Measurements from ENCODE around the gene ADAMTS15.
A peak's percentile ranks its signal among the peaks of the same experiment; 100 is the strongest.

The ADAMTS15 gene

DNA sequence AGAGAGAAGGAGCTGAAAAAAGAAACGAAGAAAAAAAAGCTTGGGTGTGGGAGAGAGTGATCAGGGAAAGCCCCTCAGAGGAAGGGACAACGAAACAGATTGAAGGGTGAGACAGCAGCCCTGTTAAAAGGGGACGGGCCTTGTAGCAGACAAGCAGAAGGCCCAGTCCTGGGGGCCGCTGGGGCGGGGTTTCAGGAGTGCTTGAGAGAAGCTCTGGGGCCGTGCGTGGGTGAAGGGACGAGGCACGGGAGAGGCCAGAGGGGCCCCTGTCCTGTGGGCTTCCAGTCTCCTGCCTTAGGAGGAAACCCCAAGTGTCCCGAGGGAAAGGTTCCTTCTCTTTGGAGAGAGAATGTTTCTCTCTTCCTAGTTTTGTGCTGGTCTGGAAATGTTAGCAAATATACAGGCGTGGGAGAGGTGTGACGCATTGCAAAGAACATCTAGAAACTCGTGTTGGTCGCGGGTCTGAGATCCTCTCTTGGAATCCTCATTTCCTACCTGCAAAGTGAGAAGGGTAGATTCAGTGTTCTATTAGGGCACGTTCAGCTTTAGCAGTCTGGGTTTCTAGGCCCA, 28.6 kb downstream of the ADAMTS15 start:
- DNase-seq (ENCODE audit: low read depth, low spot score) = no peak

DNA sequence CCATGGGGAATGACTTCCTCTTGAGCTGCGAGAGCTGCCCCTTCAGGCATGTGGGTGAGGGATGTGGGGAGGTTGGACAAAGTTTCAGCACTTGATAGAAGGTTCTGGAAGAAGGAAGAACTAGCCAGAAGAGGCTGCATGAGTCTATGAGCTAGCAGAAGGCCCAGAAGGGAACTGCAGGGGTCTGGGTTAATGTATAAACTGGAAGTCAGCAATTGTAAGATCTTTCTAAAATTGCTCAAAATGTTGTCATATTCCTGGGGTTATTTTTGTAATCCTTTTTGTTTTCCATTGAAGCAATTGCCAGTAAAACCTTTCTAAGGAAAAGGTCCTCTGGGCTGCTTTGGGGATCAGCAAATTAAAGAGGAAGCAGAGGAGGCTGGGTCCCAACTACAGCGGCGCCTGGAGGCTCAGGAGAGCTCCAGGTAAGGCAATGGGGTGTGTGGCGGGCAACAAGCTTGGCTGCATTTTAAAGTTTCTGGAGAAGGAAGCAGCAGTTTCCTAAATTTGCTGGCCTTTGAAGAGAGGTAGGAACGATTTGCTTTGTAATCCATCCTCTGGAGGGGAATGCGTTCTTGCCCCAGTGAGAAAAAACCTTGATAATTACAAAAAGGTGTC, 29.2 kb downstream of the ADAMTS15 start:
- peak; percentile 64 for DNase-seq (ENCODE audit: low read depth, low spot score)

DNA sequence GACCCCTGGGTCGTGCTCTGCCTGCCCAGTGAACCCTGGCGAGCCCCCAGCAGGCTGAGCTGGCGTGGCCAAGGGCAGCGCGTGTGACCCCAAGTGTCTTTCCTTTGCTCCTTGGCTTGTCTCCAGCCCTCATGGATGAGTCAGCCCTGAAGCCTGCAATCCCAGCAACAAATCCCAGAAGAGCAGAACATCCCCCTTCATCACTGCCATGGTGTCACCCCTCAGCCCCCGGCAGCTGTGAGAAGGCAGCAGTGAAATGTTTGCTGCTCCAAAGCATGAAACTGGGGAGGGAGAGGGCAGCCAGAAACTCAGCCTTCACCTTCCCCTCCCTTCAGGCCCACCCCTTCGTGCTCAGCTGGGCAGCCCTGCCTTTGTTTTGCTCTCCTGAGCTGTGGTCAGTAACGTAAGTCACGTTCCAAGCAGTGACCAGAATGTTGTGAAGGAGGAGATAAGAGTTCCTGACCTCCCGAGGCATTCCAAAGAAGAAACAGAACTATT, 29.8 kb downstream of the ADAMTS15 start:
- peak; percentile 91 for DNase-seq (ENCODE audit: low read depth, low spot score)

DNA sequence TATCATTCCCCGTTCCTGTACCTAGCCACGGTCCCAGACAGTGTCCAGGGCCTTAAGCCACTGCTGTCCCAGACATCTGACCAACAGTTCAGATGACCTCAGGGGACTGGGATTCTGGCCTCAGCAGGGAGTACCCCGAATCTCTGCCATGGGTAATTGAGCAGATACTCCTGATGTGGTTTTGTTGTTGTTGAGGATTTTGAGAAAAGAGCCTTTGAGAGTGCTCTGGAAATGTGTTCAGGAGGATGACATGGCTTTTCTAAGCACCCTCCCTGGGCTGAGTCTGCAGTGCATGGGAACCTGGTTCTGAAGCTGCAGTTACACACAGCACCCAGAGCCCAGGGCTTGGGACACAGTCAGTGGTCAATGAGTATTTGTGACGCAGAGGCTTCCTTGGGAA, 30.4 kb downstream of the ADAMTS15 start:
- DNase-seq (ENCODE audit: low read depth, low spot score) = no peak

DNA sequence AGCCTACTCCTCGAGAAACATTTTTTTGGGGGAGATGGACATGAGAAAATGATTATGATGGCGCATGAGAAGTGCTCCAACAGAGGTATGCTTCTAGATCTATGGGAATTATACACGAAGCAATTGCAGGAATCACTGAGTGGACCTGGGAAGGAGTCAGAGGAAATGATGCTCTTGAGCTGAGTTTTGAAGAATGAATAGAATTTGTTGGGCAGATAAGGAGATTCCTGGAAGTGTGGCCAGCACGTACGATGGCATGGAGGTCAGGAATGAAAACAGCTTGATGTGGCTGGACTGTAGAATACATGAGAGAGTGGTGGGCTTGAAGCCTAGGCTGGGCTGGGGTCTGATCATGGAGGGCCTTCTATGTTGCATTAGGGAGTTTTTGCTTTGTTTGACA, 31.7 kb downstream of the ADAMTS15 start:
- no peak for DNase-seq (ENCODE audit: low read depth, low spot score)

DNA sequence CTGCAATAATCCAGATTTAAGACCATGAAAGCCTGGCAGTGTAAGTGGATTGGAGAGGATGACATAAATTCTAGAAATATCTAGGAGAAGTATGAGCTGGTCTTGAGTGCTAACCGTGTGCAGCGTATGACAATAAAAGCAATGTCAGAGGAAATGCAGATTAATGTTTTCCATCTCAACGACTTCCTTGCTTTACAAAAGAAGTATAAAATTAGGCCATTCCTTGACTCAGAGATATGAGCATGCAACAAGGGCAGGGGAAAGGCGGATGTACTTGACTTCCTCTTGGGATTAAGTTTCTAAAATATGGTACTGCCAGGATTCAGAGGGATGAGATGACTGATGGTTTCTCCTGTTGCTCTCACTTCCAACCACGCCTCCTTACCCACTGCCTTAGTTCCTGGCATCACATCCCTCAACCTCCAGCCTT, 32.3 kb downstream of the ADAMTS15 start:
- DNase-seq (ENCODE audit: low read depth, low spot score) = no peak

DNA sequence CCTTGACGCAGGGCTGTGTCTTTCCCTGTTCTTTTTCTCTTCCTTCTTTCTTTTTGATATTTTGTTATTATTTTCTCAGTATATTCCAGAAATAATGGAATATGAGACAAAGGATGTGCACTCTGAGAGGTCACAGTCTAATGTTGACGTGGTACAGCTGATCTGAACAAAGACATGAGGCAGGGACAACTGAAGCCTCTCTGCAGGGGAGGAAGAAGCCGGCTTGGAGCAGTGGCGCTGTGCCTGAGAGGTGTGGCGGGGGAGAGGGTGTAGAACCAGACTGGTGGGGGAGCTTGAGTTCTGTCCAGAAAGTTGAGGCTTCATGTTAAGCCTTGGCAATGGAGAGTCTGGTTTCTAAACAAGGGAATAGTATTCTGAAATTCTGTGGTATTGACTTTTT, 34.7 kb downstream of the ADAMTS15 start:
- DNase-seq (ENCODE audit: low read depth, low spot score) = no peak

DNA sequence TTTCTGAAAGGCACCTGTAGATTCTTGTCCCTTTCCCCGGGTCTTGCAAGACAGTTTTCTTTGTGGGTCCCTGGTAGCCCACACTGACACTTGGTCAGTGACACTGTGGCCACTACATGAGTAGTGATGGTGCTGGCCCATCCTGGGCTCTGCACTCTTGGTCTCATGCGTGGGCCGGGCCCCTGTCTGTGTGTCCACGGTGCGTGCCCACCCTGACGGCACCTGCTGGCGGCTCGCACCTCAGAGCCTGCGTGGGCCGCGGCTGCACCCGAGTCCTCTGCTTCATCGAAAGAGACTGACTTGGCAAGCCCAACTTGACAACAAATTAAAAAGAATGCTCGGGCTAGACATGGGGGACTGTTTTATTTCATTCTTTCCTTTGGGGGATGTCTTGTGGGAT, 37.5 kb downstream of the ADAMTS15 start:
- DNase-seq (ENCODE audit: low read depth, low spot score) = no peak

DNA sequence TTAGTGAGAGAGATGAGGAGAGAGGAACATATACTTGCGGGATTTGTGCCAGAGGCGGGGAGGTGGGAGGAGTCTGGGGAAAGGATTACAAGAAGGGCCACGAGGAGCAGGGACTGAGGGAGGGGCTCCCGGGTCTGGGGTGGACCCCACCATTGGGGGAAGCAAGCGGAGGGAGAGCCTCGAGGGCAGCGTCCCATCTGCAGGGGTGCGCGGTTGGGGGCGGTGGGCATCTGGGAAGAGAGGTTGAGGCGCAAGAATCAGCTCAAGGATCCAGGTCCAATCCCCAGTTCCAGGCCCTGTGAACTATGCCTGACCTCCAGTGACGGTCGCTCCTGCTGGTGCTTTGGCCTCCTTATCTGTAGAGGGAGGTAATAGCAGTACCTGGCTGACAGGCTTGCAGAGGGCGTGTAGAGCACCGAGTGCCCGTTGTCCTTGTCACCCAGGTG, 38.0 kb downstream of the ADAMTS15 start:
- no peak for DNase-seq (ENCODE audit: low read depth, low spot score)

DNA sequence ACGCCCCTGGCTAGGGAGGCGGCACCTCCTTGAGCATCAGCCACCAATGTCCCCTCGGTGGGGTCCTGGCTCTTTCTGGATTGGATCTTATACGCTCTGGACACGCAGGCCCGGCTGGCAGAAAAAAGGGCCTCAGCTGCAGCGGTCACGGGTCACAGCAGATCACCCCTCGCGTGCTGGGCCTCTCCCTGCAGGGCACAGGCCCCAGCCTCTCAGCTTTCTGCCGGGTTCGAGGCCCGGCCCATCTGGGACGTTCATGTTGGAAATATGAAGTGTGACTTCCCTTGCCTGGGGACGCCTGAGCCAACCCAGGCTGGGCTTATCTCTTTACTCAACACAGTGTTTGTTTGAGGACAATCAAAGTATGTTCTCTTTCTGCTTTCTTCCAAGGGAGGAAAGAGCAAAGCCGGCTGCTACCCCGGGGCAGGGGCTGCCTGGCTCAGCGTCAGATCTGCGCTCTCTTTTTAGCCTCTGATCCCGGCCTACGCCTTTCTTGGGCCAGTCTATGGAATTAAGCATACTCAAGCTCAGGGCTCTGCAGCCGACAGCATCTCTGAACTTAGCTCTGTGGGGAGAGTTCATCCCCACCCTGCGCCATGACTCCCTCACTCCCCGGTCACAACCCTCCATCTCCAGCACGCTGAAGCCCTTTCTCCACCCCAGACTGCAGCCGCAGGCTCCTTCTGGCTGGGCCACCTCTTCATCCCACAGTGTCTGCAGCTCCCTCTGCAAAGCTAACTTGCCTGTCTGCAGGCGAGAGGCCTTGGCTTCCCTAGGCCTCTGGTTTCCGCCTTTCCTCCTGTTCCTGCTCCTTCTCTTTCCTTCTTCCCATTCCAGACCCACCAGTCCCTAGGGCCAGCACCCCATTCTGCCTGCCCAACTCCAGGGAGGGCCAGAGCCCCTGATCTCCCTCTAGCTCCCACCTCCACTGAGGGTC, 38.8 kb downstream of the ADAMTS15 start:
- no peak for DNase-seq (ENCODE audit: low read depth, low spot score)

DNA sequence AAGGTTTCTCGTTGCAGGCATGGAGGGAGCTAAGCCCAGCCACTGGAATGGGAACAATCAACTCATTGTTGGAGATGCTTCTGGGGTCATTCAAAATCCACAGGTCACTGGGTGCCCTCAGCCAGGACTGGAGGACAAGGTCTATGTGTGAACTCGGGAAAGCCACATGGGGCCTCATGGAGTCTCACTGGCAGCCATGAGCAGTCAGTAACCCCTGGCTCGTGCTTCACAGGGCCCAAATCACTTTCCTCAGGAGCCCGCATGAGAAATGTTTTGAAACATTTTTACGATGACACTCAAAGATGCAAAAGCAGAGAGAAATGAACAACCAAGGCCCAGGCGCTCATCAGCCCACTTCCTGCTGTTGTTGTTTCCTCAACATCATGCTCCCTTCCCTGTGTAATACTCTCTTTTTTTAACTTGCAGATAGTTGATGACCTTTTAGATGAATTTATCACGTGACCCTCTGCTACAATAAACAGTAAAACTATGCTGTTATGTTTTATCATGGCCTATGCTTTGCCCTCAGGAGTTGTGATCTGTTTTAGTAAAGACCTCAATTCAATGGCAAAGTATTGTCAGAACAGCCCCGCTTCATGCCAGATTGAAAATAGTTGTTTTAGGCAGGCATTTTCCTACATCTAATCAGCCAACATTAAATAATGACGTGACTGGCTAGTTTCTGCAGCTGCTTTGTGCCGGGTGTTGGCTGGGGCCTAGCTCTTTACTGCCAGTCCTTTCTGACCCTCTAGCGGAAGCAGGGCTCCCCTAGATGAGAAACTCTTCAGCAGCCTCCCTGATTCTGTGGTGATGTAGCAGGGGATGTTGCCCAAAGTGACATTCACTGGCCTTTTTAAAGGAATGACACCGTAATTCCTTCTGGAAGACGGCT, 39.7 kb downstream of the ADAMTS15 start:
- DNase-seq (ENCODE audit: low read depth, low spot score) = no peak

DNA sequence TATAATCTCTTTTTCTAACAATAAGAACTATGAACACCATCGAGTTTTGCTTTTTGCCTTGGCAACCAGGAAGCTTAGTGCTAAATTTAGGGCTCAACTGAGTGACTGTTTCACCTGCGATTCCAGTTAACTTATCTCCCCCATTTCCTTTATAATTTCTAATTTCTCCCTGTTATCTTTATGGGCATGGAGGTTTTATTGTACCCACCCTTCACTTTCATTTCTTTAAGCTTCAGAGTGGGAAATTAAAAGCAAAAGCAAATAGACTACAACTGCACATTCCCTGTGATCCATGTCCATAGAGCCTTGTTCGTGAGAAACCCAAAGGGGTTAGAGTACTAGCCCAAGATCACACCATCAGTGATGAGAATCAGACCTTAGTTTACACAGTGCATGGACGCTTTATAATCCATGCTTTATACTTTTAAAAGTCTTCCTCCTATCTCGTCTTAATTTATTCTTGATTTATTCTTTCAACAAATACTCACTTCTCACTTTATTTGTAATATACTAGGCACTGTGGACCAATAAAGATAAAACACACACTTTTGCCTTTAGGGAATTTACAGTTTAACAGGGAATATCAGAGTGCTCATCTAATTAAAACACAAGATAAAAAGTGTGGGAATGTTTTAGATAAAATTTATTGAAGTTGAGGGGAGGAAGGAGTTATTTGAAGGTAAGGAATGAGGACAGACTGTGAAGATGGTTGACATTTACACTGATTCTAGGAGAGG, 40.6 kb downstream of the ADAMTS15 start:
- DNase-seq (ENCODE audit: low read depth, low spot score) = no peak

DNA sequence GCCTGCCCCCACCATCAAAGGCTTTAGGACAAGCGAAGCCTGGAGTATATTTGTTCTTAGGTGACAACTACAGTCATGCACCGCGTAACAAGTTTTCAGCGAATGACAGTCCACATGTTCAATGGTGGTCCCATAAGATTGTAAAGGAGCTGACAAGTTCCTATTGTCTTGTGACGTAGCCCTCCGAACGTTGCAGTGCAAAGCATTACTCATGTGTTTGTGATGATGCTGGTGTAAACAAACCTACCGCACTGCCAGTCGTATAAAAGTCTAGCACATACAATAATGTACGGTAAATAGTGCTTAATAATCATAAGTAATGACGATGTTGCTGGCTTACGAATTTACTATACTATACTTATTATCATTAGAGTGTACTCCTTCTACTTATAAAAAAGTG, 41.3 kb downstream of the ADAMTS15 start:
- no peak for DNase-seq (ENCODE audit: low read depth, low spot score)

DNA sequence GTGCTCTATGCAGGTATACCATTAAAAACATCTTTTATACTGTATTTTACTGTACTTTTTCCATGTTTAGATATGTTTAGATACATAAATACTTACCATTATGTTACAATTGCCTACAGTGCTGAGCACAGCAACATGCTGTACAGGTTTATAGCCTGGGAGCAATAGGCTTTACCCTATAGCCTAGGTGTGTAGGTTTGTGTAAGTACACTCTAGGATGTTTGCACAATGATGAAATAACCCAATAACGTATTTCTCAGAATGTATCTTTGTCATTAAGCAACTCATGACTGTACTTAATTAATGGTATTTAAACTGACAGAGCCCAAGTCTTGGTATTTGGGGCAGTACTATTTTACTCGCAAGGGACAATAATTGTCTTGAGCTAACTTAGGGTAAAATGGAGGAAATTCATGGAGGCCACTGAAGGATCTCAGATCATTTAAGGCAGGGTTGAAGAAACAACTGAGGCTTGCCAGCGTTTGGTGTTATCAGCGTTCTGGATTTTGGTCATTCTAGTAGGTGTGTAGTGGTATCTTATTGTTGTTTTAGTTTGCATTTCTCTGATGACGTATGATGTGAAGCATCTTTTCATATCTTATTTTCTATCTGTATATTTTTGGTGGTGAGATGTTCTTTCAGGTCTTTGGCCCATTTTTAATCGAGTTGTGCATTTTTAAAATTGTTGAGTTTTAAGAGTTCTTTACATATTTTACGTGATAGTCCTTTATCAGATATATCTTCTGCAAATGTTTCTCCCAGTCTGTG, 42.4 kb downstream of the ADAMTS15 start:
- no peak for DNase-seq (ENCODE audit: low read depth, low spot score)

DNA sequence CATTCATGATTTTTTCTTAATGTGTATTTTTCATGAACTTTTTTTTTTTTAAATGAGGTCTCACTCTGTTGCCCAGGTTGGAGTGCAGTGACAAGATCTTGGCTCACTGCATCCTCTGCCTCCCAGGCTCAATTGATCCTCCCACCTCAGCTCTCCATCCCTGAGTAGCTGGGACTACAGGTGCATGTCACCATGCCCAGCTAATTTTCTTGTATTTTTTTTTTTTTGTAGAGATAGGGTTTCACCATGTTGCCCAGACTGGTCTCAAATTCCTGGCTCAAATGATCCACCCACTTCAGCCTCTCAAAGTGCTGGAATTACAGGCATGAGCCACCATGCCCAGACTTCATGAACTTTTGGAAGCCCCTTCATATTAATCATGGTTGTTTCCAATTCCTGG, 49.7 kb downstream of the ADAMTS15 start:
- DNase-seq (ENCODE audit: low read depth, low spot score) = no peak

DNA sequence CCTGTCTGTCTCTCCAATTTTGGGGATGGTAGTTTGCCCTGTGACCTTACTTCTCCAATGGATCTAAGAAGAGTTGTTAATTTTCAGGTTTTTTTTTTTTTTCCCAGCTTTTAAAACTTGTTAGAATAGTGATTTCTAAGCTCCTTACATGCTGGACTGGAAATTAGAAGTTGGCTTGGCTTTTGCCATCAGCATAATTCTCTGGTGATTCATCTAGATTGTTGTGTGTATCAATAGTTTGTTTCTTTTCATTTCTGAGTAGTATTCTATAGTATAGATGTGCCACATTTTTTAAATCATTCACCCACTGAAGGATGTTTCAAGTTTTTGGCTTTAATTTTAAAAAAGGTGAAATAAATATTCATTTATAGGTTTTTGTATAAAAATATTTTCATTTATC, 51.4 kb downstream of the ADAMTS15 start:
- no peak for DNase-seq (ENCODE audit: low read depth, low spot score)

DNA sequence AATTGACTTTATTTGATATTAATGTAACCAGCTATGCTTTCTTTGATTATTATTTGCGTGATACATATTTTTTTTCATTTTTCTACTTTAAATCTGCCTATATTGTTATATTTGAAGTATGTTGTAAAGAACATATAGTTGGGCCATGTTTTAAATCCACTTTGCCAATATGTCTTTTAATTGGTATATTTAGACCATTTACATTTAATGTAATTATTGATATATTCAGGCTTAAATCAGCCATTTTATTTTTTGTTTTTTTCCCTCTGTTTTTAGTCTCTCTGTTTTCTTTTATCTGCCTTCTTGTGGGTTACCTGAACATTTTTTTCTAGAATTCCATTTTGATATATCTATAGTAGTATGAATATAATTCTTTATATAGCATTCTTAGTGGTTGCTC, 55.9 kb downstream of the ADAMTS15 start:
- DNase-seq (ENCODE audit: low read depth, low spot score) = no peak

DNA sequence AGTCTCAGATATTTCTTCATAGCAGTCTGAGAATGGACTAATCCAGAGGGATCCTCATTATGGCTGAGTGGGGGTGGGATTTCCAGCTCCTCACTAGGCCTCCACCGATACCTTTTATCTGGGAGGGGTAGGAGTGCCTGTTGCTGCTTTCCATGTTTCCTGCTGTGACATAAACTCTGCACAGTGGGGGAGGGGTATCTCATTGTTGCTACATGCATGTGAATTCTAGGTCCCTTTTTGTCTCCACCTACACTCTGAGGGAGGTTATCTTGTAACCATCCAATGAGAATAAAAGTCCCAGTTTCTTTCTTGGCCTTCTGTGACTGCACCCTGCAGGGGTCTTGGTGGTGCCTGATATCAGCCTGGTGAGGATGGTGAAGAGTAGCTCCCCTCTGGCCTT, 60.5 kb downstream of the ADAMTS15 start:
- no peak for DNase-seq (ENCODE audit: low read depth, low spot score)

DNA sequence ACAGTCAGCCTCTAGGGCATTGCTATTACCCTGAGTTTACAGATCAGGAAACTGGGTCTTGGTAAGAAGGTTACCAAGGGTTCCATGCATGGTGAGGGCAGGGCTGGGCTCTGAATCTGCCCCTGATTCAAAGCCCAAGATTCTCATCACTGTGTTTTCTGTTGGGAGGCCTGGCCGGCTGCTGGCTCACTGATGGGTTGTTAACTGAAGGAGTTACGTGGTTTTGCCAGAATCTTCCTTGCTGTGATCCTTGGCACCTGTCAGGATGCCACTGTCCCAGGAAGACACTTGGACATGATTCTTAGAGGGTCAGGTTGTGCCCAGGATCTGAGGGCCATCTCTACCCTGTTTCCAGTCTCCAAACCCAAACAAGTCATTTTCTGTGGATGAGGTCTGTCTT, 61.5 kb downstream of the ADAMTS15 start:
- no peak for DNase-seq (ENCODE audit: low read depth, low spot score)

DNA sequence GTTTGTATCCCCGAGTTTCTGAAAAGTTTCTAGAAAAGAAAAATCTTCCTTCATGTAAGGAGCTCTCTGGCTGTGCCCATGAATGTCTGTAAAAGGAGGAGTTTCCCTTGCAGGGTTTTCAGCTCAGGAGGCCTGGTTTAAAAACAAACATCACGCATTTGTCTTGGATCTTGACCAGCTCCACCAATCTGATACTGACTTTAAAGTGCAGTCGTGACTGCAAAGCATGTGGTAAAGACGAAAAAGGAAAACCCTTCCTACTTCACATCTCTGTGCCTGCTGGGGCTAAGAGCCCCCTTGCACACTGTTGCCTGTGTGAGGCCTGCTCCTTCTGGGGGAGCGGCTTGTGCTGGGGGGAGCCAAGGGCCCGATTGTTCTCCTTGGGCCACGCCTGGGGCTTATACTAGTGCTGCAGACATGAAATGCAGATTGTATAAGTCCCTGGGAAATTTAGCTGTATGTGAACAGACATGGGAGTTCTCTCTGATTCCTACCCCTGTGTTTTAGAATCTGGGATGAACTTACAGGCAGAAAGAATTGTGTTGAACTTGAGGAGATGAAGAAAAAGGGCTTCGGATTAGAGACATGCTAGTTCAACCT, 62.1 kb downstream of the ADAMTS15 start:
- DNase-seq (ENCODE audit: low read depth, low spot score) = peak; percentile 76
